GM08714 (cell line): ENCODE data around the gene KNDC1.

ENCODE experiments used
- H3K4me3 ChIP-seq: fragments of 200-500 bp; sonication (Bioruptor generic); 2 replicates; pipeline ENCODE4 v1.5.1; 2014; ENCODE audit warnings: mild to moderate bottlenecking, low read length, inconsistent platforms
- ZNF274 ChIP-seq: IDR thresholded peaks from 2 replicates; pipeline ENCODE4 v1.6.1; 2012; ENCODE audit warnings: mild to moderate bottlenecking, low read depth, low read length

KNDC1 gene

DNA sequence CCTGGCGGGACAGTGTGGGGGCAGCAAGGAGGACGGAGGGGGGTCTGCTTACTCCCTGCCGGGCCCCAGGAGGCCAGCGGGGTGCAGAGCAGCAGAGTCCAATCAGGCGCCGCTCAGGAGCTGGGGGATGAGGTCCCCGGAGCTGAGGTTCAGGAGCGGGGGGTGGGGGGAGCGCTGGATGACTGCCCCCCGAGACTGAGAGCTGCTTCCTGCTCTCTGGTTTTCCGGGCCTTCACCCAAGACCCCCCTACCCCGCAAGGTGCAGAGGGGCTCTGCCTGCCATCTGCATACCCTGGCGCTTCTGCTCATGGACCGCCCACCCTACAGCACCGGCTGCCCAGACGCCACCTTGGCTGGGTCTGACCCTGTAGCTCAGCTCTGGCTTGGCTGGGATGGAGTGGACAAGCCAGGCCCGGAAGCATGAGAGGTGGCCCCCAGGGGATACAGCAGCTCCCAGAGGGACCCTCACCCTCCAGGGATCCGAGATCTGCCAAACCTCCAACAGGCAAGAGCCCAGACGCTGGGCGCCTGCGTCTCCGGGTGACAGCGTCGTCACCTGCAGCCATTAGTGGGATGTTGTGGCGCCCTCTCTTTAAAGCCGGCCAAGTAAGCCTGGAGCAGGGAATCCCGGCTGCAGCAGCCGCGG is 930 bp downstream of the KNDC1 start:
- no peak overlapping the region for H3K4me3 ChIP-seq

DNA sequence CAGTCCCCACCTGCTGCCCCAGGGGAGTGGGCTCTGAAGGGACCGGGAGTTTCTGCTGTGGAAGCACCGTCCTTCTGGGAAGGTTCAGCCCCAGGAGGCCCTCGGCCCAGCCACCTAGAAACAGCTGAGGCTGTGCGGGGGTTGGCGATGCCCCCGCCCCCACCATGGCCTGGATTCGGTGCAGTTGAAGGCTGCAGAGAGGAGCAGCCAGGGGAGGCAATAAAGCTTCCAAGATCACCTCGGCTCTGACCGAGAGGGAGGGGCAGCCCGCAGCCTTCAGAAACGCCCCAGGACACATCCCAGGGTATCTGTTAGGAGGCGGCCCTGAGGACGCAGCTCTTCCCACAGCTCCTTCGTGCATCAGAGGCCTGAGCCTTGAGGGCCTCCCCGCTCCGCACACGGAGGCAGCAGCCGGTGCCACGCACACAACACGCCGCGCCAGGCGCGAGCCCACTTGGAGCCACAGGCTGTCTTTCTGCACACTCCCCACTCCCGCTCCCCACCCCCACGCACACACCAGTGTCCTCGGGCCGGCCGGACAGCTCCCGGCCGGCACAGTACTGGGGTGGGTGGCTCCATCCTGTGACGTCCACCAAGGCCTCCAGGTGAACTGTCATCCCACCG is 1.6 kb downstream of the KNDC1 start:
- no peak for TF ChIP-seq ZNF274
- H3K4me3 ChIP-seq, result no peak overlapping the region

More for the DNA sequence above, 930 bp downstream of the KNDC1 start:
- no peak for TF ChIP-seq ZNF274

DNA sequence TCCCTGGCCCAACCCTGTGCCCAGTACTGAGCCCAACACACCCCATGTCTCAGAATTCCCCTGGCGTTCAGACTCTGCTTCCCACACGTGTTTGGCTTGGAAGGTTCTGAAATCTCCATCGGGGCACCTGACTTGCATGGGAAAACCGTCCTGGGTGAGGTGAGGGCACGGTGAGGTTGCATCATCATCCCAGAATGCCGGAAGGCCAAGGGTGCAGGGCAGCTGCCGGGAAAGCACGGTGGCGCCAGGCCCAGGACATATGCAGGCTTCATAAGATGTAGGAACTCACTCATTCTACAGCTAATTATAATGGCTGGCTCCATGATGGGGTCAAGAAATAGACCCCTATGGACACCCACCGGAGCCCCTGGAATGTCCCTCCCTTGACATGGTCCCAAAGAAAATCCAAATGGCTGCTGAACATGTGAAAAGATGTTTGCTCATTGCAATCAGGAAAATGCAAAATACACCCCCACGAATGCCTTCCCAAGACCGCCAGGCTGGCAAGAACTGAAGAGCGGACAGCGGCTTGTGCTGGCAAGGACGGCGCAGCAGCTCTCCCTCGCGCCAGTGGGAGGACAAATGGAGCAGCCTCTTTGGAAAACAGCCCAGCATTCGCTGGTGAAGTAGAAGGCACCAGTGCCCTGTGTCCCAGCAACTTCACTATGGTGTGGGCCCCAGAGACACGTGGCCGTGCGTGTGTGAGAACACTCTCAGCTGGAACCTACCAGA is 2.3 kb downstream of the KNDC1 start:
- no peak overlapping the region for H3K4me3 ChIP-seq
- TF ChIP-seq ZNF274, result no peak

DNA sequence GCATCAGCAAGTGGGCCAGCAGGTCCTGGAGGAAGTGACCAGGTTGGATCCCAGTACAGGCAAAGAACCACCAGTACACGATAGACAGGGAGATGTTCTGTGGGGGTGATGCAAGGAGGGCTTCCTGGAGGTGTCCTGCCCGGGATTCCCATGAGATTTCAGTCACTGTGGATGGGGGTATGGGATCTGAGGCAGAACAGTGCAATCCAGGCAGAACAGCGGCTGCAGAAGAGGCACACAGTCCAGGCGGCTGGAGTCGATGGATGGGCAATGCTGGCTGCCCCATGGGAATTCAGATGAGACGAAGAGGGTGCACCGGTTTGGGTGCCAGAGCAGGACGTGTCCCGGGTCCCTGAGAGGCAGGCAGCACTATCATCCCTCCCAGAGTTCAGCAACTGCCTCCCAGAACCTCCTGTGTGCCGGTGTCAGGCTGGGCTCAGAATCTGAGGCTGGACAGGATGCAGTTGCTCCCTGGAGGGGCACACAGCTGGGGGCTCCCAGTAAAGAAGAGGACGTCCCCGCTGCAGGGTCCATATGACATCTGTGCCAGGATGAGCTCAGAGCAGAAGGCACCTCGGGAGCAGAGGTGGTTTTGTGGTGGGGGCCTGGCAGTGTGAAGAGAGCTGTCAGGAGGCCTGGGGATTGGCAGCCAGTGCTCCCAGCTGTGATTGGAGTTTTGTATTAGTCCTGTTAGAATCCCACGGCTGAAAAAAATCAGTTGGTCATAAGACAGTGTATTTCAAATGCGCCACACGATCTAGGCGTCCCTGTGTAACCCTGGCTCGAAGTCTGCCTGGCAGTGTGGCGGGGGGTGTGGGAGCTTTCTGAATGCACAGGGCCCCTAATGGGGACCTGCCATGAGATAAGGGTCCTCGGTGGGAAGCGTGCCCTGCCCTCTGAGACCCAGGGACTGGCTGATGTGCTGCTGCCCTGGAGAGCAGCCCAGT is 3.2 kb downstream of the KNDC1 start:
- no peak for TF ChIP-seq ZNF274
- H3K4me3 ChIP-seq, result no peak overlapping the region

DNA sequence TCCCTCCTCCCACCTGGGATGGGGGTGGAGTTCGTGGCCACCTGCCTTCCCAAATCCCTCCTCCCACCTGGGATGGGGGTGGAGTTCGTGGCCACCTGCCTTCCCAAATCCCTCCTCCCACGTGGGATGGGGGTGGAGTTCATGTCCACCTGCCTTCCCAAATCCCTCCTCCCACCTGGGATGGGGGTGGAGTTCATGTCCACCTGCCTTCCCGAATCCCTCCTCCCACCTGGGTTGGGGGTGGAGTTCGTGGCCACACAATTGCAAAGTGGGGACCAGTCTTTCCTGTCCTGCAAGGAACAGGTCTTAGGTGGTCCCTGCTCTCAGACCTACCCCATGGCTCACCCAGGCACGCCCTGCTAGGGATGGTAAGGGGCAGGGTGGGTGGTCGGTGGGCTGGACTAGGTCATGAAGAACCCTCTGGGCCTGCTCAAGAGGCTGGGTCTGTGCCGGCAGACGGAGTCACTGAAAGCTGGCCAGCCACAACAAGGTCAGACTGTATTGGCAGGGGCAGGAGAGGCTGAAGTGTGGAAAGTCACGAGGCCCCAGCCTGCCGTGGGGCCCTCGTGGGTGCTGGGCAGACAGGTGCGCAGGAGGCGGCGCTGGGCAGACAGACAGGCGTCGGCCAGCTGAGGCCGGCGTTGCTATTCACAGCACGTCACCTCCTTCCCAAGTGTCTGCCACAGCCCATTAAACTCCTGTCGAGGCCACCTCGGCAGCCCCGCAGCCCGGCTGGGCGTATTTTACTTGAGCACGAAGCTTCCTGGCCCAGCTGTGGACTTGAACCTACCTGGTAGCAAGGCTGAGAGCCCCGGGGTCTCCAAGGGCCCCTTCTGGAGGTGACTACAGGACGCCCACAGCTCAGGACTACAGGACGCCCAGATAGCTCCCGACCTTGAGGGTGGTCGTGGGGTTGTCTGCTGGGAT is 4.1 kb downstream of the KNDC1 start:
- no peak overlapping the region for H3K4me3 ChIP-seq
- no peak for TF ChIP-seq ZNF274

DNA sequence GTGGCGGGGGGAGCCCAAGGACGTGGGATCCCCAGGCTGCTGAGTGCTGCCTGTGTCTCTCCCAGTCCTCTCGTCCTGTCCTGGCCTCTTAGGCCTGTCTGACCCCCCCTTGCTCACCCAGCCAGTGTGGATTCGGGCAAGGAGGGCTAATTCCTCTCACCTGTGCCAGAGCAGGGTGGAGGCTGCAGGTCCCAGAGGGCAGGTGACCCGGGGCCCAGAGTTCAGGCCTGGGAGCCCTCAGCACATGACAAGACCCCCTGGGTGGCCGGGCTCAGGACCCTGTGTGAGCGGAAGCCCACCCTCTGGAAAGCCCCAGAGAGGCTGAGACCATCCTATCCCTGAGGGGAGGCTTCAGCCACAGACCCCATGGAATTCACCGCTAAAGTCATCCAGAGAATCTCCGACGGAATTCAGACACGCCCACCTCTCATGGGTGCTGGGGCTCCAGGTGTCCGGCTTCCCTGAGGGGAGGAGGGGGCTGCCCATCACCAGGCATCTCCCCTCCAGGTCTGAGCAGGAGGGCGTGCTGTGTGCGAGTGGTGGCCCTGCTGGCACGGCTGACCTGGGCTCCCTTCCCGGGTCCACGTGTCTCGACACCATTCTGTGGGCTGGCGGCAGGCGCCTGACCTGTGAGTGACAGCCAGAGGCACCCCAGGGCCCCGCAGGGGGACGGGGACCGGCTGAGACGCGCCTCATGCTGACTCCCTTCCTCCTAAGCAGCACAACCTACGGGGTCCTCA is 5.0 kb downstream of the KNDC1 start:
- H3K4me3 ChIP-seq, result no peak overlapping the region
- TF ChIP-seq ZNF274, result no peak

DNA sequence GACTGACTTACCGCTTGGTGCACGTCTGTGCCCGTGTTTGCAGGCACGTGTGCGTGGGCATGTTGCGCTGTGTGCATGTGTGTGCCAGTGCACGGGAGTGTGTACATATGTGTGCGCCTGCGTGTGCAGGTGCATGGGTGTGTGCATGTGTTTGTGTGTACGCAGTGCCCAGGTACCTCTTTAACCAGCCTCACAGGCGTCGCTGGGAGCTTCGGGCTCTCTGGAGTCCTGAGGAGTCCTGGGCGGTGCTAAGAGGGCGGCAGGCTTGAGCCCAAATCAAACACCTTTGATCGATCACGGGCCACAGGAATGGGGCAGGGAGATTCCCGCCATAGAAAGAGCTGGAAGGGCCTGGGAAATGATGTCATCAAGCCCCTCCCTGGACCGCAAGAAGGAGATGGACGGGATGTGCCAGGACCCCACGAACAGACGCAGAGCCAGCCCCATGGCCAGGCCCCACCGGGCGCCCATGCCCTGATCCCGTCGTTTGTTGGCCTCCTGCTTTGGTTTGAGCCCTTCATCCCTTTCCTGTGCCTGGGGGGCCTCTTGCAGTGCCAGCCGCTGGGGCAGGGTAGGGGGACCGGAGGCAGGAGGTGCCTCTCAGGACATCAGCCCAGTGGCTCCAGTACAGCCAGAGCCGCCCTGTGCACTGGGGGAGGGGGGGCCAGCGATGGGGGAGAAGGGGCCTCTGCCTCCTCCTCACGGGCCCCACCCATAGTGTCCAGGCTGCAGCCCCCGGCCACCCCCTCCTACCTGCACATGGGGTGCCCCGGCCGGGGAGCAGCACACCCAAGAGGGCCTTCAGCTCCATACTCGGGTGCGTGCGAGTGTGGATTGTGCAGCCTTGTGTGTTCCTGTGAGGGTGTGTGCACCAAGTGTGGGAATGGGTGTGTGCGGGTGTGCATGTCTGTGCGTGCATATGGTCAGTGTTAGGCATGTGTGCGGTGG is 5.8 kb downstream of the KNDC1 start:
- no peak for TF ChIP-seq ZNF274
- no peak overlapping the region for H3K4me3 ChIP-seq

DNA sequence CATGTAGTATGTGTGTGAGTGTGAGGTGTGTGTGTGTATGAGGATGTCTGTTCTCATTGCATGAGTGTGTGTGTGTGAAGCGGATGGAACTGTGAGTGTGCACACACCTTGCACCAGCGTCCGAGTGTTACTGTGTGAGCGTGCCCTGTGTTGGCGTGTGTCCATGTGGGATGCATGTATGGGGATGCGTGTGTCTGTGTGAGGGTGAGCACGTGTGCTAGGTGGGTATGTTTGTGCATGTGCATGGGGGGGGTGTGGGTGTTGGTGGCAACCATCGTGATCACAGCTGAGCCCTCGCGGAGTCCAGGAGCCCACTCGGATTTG is 6.4 kb downstream of the KNDC1 start:
- no peak for TF ChIP-seq ZNF274
- H3K4me3 ChIP-seq, result no peak overlapping the region

DNA sequence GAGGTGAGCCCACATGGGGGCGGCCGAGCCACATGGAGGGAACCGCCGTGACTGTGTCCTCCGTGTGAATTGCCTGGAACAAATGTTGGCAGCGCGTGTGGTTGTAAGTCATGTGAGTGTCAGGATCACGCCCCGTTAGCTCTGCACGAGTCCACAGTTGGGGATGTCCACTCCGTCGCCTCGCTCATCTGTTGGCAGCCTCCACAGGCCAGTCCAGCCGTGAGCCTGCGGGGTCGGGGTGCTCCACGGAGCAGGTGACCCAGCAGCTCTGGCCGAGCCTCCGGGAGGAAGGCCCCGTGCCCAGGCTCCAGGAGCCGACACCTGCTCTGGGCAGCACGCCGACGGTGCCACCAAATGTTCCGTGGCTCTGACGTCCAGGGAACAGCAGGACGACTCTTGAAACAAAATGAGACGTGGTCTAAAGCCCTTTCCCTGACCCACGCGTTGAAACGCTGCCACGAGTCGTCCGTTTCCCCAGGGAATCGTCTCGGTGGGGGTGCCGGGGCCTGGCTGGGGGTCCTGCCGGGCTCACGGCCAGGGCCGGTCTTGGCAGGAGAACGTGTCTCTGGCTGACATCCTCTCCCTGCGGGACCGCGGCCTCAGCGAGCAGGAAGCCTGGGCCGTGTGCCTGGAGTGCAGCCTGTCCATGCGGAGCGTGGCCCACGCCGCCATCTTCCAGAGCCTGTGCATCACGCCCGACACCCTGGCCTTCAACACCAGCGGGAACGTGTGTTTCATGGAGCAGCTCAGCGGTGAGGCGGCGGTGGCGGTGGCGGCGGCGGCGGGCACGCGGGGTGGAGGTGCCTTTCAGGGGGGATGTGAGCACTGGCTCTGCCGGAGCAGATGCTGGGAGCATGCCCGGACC is 7.0 kb downstream of the KNDC1 start:
- no peak overlapping the region for H3K4me3 ChIP-seq
- TF ChIP-seq ZNF274, result no peak

DNA sequence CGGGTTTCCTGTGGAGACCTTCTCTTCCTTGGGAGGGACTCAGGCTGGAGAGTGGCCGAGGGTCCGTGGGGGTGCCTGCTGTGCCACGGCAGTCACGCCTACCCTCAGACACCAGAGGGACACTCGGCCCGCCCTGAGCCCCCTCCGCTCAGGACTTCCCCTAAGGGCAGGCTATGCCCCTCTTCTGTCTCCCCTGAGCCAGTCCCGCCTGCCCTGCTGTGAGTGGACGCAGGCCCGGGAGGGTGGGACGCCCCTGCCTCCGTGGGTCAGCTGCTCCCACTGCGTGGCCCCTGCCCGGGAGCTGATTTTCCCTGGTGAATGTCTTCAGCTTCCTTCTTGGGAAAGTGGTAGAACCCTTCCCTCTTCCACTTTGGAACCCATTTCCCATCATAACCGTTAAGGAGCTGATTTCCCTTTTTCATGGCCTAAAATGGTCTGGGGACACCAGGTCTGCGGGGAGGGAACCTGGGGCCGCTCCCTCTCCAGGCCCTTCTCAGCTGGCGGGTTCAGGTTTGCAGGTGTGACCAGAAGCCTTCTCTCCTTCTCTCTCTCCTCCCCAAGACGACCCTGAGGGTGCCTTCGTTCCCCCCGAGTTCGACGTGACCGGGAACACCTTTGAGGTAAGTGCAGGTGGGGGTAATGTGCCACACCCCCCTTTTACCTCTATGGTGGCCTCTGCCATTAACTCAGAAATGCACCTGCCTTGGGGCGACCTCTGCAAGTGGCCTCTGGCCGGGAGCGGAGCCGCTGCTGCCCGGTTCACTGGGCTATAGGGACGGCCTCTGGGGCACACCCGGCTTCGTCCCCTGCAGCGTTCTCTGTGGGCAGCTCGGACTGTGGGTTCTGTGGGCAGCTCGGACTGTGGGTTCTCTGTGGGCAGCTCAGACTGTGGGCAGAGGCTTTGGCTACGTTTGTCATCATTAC is 7.9 kb downstream of the KNDC1 start:
- TF ChIP-seq ZNF274, result no peak
- no peak overlapping the region for H3K4me3 ChIP-seq

DNA sequence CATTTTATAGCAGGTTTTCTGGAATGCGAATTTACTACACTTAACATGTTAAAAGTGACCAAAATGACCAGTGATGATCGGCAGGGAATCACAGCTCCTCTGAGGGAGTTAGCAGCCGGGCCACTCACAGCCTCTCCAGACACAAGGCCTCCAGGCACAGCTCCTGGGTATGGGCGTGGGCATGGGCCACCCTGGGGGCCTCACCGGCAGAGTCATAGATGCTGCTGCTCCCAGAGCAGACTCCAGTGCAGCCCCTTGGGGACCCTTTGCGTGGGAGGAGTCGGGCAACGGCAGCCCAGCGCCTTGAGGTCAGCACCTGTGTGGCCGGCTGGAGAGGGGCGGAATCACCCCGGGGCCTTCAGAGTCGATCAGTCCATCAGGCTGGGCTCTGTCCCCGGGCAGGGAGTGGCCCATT is 8.6 kb downstream of the KNDC1 start:
- no peak for TF ChIP-seq ZNF274
- no peak overlapping the region for H3K4me3 ChIP-seq
